ENCODE measurements around the gene NMD3. TPM values are rescaled to one million over a fixed set of nuclear protein-coding genes. Genes with fewer than 3 reads are reported as not detected.

NMD3 gene
- total RNA-seq, 1 donor from 2014 or later: 51.6 TPM

DNA sequence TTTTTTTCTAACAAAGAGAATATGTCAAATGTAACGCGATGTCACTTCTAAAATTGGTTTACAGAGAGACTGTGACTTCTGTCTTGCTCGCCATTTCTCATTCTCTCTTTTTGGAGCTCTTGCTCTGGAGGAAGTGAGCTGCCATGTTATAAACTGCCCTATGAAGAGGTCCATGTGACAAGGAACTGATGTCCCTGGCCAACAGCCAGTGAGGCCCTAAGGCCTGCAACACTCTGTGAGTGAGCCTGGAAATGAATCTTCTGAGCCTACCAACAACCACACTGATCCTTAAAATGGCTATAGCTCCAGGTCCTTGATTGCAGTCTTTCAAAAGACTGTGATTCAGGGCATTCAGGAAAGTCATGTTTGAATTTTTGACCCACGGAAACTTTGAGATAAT lies 49.9 kb downstream of the NMD3 start:
- intact Hi-C loops (cut with micrococcal nuclease): loop anchor here (5.0 kb wide), 1 partner anchor 151 kb away; no protein-coding TSS in a partner anchor
- no peak for DNase-seq
- Histone ChIP-seq H3K9me3 (replicated peaks) (no peaks in the 10 kb centered on the region), H3K27me3 (ENCODE audit: low read depth) (no peaks in the 10 kb centered on the region), H3K36me3 (peaks cover 13% of the 10 kb centered on the region), H3K4me1 (peaks cover 11% of the 10 kb centered on the region), H3K27ac (replicated peaks) (no peak overlapping the region), H3K4me3 (no peak overlapping the region)
- TF ChIP-seq, protein P1, sequence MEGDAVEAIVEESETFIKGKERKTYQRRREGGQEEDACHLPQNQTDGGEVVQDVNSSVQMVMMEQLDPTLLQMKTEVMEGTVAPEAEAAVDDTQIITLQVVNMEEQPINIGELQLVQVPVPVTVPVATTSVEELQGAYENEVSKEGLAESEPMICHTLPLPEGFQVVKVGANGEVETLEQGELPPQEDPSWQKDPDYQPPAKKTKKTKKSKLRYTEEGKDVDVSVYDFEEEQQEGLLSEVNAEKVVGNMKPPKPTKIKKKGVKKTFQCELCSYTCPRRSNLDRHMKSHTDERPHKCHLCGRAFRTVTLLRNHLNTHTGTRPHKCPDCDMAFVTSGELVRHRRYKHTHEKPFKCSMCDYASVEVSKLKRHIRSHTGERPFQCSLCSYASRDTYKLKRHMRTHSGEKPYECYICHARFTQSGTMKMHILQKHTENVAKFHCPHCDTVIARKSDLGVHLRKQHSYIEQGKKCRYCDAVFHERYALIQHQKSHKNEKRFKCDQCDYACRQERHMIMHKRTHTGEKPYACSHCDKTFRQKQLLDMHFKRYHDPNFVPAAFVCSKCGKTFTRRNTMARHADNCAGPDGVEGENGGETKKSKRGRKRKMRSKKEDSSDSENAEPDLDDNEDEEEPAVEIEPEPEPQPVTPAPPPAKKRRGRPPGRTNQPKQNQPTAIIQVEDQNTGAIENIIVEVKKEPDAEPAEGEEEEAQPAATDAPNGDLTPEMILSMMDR (IDR thresholded peaks at IDR 0.05; ENCODE audit: borderline replicate concordance): no peak

GRCh38 chr3:161271646-161272045 lies 50.5 kb downstream of the NMD3 start:
- intact Hi-C loops (cut with micrococcal nuclease): loop anchor here (5.0 kb wide), 1 partner anchor 151 kb away; no protein-coding TSS in a partner anchor

GRCh38 chr3:161272524-161272923 lies 51.4 kb downstream of the NMD3 start:
- intact Hi-C loops (cut with micrococcal nuclease): loop anchor here (5.0 kb wide), 1 partner anchor 150 kb away; no protein-coding TSS in a partner anchor
- TF ChIP-seq, protein P1 (IDR thresholded peaks at IDR 0.05; ENCODE audit: borderline replicate concordance): no peak
- Histone ChIP-seq H3K4me1 (no peaks in the 10 kb centered on the region), H3K9me3 (replicated peaks) (no peaks in the 10 kb centered on the region), H3K4me3 (no peak overlapping the region), H3K27me3 (ENCODE audit: low read depth) (no peaks in the 10 kb centered on the region), H3K27ac (replicated peaks) (no peak overlapping the region), H3K36me3 (peaks cover 22% of the 10 kb centered on the region)
- no peak for DNase-seq

More at GRCh38 chr3:161271646-161272045, 50.5 kb downstream of the NMD3 start:
- H3K27ac ChIP-seq (replicated peaks): no peak overlapping the region
- peaks cover 5% of the 10 kb centered on the region for H3K4me1 ChIP-seq
- H3K4me3 ChIP-seq: no peak overlapping the region
- H3K9me3 ChIP-seq (replicated peaks): no peaks in the 10 kb centered on the region
- peaks cover 19% of the 10 kb centered on the region for H3K36me3 ChIP-seq
- TF ChIP-seq, protein P1 (IDR thresholded peaks at IDR 0.05; ENCODE audit: borderline replicate concordance): no peak
- no peak for DNase-seq
- no peaks in the 10 kb centered on the region for H3K27me3 ChIP-seq (ENCODE audit: low read depth)

DNA sequence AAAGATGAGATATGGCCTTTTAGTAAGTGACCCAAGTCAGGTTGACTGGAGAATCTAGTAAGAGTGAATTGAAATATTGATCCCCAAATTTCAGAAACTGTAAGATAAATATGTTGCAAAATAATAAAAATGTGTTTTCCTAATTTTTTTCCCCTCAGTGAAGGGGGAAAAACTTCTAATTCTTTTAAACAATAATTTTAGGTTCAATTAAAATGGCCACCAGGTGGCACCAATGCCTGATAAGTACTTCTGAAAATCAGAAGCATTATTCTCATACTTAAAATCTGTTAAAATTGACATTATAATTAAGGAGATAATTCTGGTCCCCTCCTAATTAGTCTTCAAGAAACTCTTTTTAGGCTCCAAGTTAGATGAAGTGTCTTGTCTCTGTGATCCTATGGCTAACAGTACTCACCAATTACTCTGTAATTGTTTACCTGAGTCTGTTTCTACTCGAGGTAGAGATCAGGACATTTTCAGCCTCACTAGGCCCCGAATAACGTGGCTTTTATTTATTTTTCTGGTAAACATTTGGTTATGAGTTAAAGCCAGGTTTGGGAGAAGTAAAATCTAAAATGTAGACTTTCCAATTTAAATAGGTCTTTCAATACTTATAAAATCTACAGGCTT lies 52.6 kb downstream of the NMD3 start:
- intact Hi-C loops (cut with micrococcal nuclease): loop anchor here (5.0 kb wide), 1 partner anchor 149 kb away; no protein-coding TSS in a partner anchor

GRCh38 chr3:161274691-161275298 lies 53.7 kb downstream of the NMD3 start:
- H3K4me3 ChIP-seq: no peak overlapping the region
- H3K4me1 ChIP-seq: no peaks in the 10 kb centered on the region
- TF ChIP-seq, protein P1 (IDR thresholded peaks at IDR 0.05; ENCODE audit: borderline replicate concordance): peak; percentile 63
- H3K9me3 ChIP-seq (replicated peaks): peaks cover 21% of the 10 kb centered on the region
- H3K27ac ChIP-seq (replicated peaks): no peak overlapping the region
- H3K36me3 ChIP-seq: peaks cover 22% of the 10 kb centered on the region
- intact Hi-C loops (cut with micrococcal nuclease): loop anchor here (5.0 kb wide), 1 partner anchor 148 kb away; no protein-coding TSS in a partner anchor
- H3K27me3 ChIP-seq (ENCODE audit: low read depth): no peaks in the 10 kb centered on the region
- DNase-seq: no peak

More for the DNA sequence above, 52.6 kb downstream of the NMD3 start:
- Histone ChIP-seq H3K27me3 (ENCODE audit: low read depth) (no peaks in the 10 kb centered on the region), H3K9me3 (replicated peaks) (peaks cover 10% of the 10 kb centered on the region), H3K4me3 (no peak overlapping the region), H3K4me1 (no peaks in the 10 kb centered on the region), H3K36me3 (peaks cover 22% of the 10 kb centered on the region), H3K27ac (replicated peaks) (no peak overlapping the region)
- TF ChIP-seq, protein P1 (IDR thresholded peaks at IDR 0.05; ENCODE audit: borderline replicate concordance): peak; percentile 72
- DNase-seq: no peak

Data from left ventricle myocardium inferior (tissue), 1 donor.